ENCODE results near the gene LHX3.

The LHX3 gene

GRCh38 chr9:136201174-136201573 is 3.8 kb downstream of the LHX3 start:
- Histone ChIP-seq H3K9me3 (replicated peaks in 1 of 2; ENCODE audit: control insufficient read depth in 2 of 2, insufficient read depth in 1 of 2, low read depth in 1 of 2, low read length in 2 of 2) (peaks cover 0 to 5% of the 10 kb centered on the region in 2 donors), H2BK15ac (ENCODE audit: low read length) (no peak overlapping the region), H3K4me1 (ENCODE audit: control insufficient read depth in 2 of 2, insufficient read depth in 1 of 2, low read depth in 1 of 2, low read length in 2 of 2) (peaks cover 0 to 2% of the 10 kb centered on the region in 2 donors), H2BK120ac (ENCODE audit: low read depth, low read length) (no peak overlapping the region), H2BK12ac (ENCODE audit: low read length) (no peak overlapping the region), H3K27ac (replicated peaks; ENCODE audit: low read length) (no peak overlapping the region), H3K27me3 (ENCODE audit: control insufficient read depth in 3 of 3, insufficient read depth in 3 of 3, low read depth in 1 of 3, low read length in 3 of 3) (peaks cover 75 to 96% (median 94%) of the 10 kb centered on the region in 3 experiments), H3K36me3 (replicated peaks in 1 of 2; ENCODE audit: control insufficient read depth in 2 of 2, insufficient read depth in 2 of 2, low read length in 2 of 2) (peaks cover 3 to 7% of the 10 kb centered on the region in 2 donors), H3K4me3 (ENCODE audit: low read length in 2 of 2) (no peak overlapping the region), H3K23ac (ENCODE audit: low read depth, low read length, poor library complexity) (peak overlapping the region; percentile 89), H2AFZ (ENCODE audit: low read length) (no peak overlapping the region), H3K4me2 (ENCODE audit: insufficient read depth, low read length, poor library complexity, severe bottlenecking) (no peak overlapping the region), H3K9ac (ENCODE audit: low read depth, low read length, poor library complexity) (no peak overlapping the region), H3K4ac (ENCODE audit: low read length) (no peak overlapping the region), H3K18ac (ENCODE audit: low read length) (no peak overlapping the region), H2BK5ac (ENCODE audit: low read length) (no peak overlapping the region), H3K14ac (ENCODE audit: low read length) (peak overlapping the region; percentile 6), H4K8ac (ENCODE audit: low read depth, low read length) (no peak overlapping the region), H2AK5ac (ENCODE audit: low read depth, low read length) (no peak overlapping the region), H3K79me1 (ENCODE audit: low read depth, low read length) (peaks cover 3% of the 10 kb centered on the region), H4K91ac (ENCODE audit: low read depth, low read length, poor library complexity) (no peak overlapping the region)
- WGBS, 2 donors (ENCODE audit: extremely low coverage in 2 of 2, insufficient read length in 2 of 2, insufficient replicate concordance in 1 of 2) = no CpG with 5 or more reads among the region's 13 CpGs
- no peak for DNase-seq (ENCODE audit: low spot score)

- Histone ChIP-seq H3K14ac (ENCODE audit: low read length) (no peak overlapping the region), H2BK120ac (ENCODE audit: low read depth, low read length) (no peak overlapping the region), H3K4me3 (ENCODE audit: low read length in 2 of 2) (no peak overlapping the region), H2AFZ (ENCODE audit: low read length) (no peak overlapping the region), H2BK15ac (ENCODE audit: low read length) (no peak overlapping the region), H3K4ac (ENCODE audit: low read length) (no peak overlapping the region), H3K18ac (ENCODE audit: low read length) (peak overlapping the region; percentile 38), H4K8ac (ENCODE audit: low read depth, low read length) (no peak overlapping the region), H2BK5ac (ENCODE audit: low read length) (peak overlapping the region; percentile 53), H3K36me3 (replicated peaks in 1 of 2; ENCODE audit: control insufficient read depth in 2 of 2, insufficient read depth in 2 of 2, low read length in 2 of 2) (peaks cover 0 to under 1% of the 10 kb centered on the region in 2 donors), H3K27me3 (ENCODE audit: control insufficient read depth in 3 of 3, insufficient read depth in 3 of 3, low read depth in 1 of 3, low read length in 3 of 3) (peaks cover 76 to 98% (median 95%) of the 10 kb centered on the region in 3 experiments), H2AK5ac (ENCODE audit: low read depth, low read length) (no peak overlapping the region), H3K4me2 (ENCODE audit: insufficient read depth, low read length, poor library complexity, severe bottlenecking) (no peak overlapping the region), H3K9ac (ENCODE audit: low read depth, low read length, poor library complexity) (no peak overlapping the region), H3K79me1 (ENCODE audit: low read depth, low read length) (peaks cover 3% of the 10 kb centered on the region), H3K27ac (replicated peaks; ENCODE audit: low read length) (no peak overlapping the region), H3K4me1 (ENCODE audit: control insufficient read depth in 2 of 2, insufficient read depth in 1 of 2, low read depth in 1 of 2, low read length in 2 of 2) (peaks cover 0 to 2% of the 10 kb centered on the region in 2 donors), H2BK12ac (ENCODE audit: low read length) (no peak overlapping the region), H3K9me3 (replicated peaks in 1 of 2; ENCODE audit: control insufficient read depth in 2 of 2, insufficient read depth in 1 of 2, low read depth in 1 of 2, low read length in 2 of 2) (peaks cover 0 to 5% of the 10 kb centered on the region in 2 donors), H3K23ac (ENCODE audit: low read depth, low read length, poor library complexity) (peak overlapping the region; percentile 99), H4K91ac (ENCODE audit: low read depth, low read length, poor library complexity) (no peak overlapping the region)
- no CpG with 5 or more reads among the region's 19 CpGs for WGBS, 2 donors (ENCODE audit: extremely low coverage in 2 of 2, insufficient read length in 2 of 2, insufficient replicate concordance in 1 of 2)
- no peak for DNase-seq (ENCODE audit: low spot score)
Measured at GRCh38 chr9:136200424-136200823, 4.5 kb downstream of the LHX3 start.

GRCh38 chr9:136199391-136200288 is 5.3 kb downstream of the LHX3 start:
- no peak overlapping the region for H2BK5ac ChIP-seq (ENCODE audit: low read length)
- H2AK5ac ChIP-seq (ENCODE audit: low read depth, low read length) = peak overlapping the region; percentile 75
- no peak overlapping the region for H2BK12ac ChIP-seq (ENCODE audit: low read length)
- H2AFZ ChIP-seq (ENCODE audit: low read length) = no peak overlapping the region
- H3K9me3 ChIP-seq (replicated peaks in 1 of 2; ENCODE audit: control insufficient read depth in 2 of 2, insufficient read depth in 1 of 2, low read depth in 1 of 2, low read length in 2 of 2) = peaks cover 0 to 5% of the 10 kb centered on the region in 2 donors
- no peak overlapping the region for H3K4me3 ChIP-seq (ENCODE audit: low read length in 2 of 2)
- WGBS, 2 donors (ENCODE audit: extremely low coverage in 2 of 2, insufficient read length in 2 of 2, insufficient replicate concordance in 1 of 2) = no CpG with 5 or more reads among the region's 71 CpGs
- H3K9ac ChIP-seq (ENCODE audit: low read depth, low read length, poor library complexity) = no peak overlapping the region
- no peak for DNase-seq (ENCODE audit: low spot score)
- no peaks in the 10 kb centered on the region for H3K36me3 ChIP-seq (replicated peaks in 1 of 2; ENCODE audit: control insufficient read depth in 2 of 2, insufficient read depth in 2 of 2, low read length in 2 of 2)
- H3K4ac ChIP-seq (ENCODE audit: low read length) = no peak overlapping the region
- H3K27ac ChIP-seq (replicated peaks; ENCODE audit: low read length) = no peak overlapping the region
- no peaks in the 10 kb centered on the region for H3K4me1 ChIP-seq (ENCODE audit: control insufficient read depth in 2 of 2, insufficient read depth in 1 of 2, low read depth in 1 of 2, low read length in 2 of 2)
- H3K14ac ChIP-seq (ENCODE audit: low read length) = no peak overlapping the region
- H2BK15ac ChIP-seq (ENCODE audit: low read length) = no peak overlapping the region
- no peak overlapping the region for H2BK120ac ChIP-seq (ENCODE audit: low read depth, low read length)
- peaks cover 77 to 99% (median 97%) of the 10 kb centered on the region in 3 experiments for H3K27me3 ChIP-seq (ENCODE audit: control insufficient read depth in 3 of 3, insufficient read depth in 3 of 3, low read depth in 1 of 3, low read length in 3 of 3)
- H4K91ac ChIP-seq (ENCODE audit: low read depth, low read length, poor library complexity) = no peak overlapping the region
- no peak overlapping the region for H3K4me2 ChIP-seq (ENCODE audit: insufficient read depth, low read length, poor library complexity, severe bottlenecking)
- no peak overlapping the region for H4K8ac ChIP-seq (ENCODE audit: low read depth, low read length)
- H3K23ac ChIP-seq (ENCODE audit: low read depth, low read length, poor library complexity) = peak overlapping the region; percentile 44
- H3K18ac ChIP-seq (ENCODE audit: low read length) = peak overlapping the region; percentile 57
- peaks cover 3% of the 10 kb centered on the region for H3K79me1 ChIP-seq (ENCODE audit: low read depth, low read length)

GRCh38 chr9:136198605-136199083 is 6.3 kb downstream of the LHX3 start:
- Histone ChIP-seq H2BK15ac (ENCODE audit: low read length) (no peak overlapping the region), H4K91ac (ENCODE audit: low read depth, low read length, poor library complexity) (no peak overlapping the region), H3K23ac (ENCODE audit: low read depth, low read length, poor library complexity) (no peak overlapping the region), H3K27me3 (ENCODE audit: control insufficient read depth in 3 of 3, insufficient read depth in 3 of 3, low read depth in 1 of 3, low read length in 3 of 3) (peaks cover 74 to 99% (median 96%) of the 10 kb centered on the region in 3 experiments), H3K4me1 (ENCODE audit: control insufficient read depth in 2 of 2, insufficient read depth in 1 of 2, low read depth in 1 of 2, low read length in 2 of 2) (no peaks in the 10 kb centered on the region), H3K4me3 (ENCODE audit: low read length in 2 of 2) (no peak overlapping the region), H2BK5ac (ENCODE audit: low read length) (no peak overlapping the region), H3K18ac (ENCODE audit: low read length) (no peak overlapping the region), H3K36me3 (replicated peaks in 1 of 2; ENCODE audit: control insufficient read depth in 2 of 2, insufficient read depth in 2 of 2, low read length in 2 of 2) (no peaks in the 10 kb centered on the region), H3K9me3 (replicated peaks in 1 of 2; ENCODE audit: control insufficient read depth in 2 of 2, insufficient read depth in 1 of 2, low read depth in 1 of 2, low read length in 2 of 2) (peaks cover 0 to 5% of the 10 kb centered on the region in 2 donors), H2AFZ (ENCODE audit: low read length) (peak overlapping the region; percentile 71), H3K4ac (ENCODE audit: low read length) (no peak overlapping the region), H3K79me1 (ENCODE audit: low read depth, low read length) (peaks cover 3% of the 10 kb centered on the region), H2AK5ac (ENCODE audit: low read depth, low read length) (no peak overlapping the region), H3K4me2 (ENCODE audit: insufficient read depth, low read length, poor library complexity, severe bottlenecking) (peak overlapping the region; percentile 18), H2BK120ac (ENCODE audit: low read depth, low read length) (no peak overlapping the region), H3K14ac (ENCODE audit: low read length) (no peak overlapping the region), H2BK12ac (ENCODE audit: low read length) (peak overlapping the region; percentile 58), H3K9ac (ENCODE audit: low read depth, low read length, poor library complexity) (no peak overlapping the region), H4K8ac (ENCODE audit: low read depth, low read length) (no peak overlapping the region), H3K27ac (replicated peaks; ENCODE audit: low read length) (no peak overlapping the region)
- DNase-seq (ENCODE audit: low spot score) = no peak
- whole genome bisulfite sequencing, 2 donors (ENCODE audit: extremely low coverage in 2 of 2, insufficient read length in 2 of 2, insufficient replicate concordance in 1 of 2) = no CpG with 5 or more reads among the region's 62 CpGs
